Measurements from ENCODE around the gene ACD.
A peak's percentile ranks its signal among the peaks of the same experiment; 100 is the strongest.
"Not testable (repeated sequence)": the region's sequence is repeated elsewhere in the genome, so short reads cannot be mapped to it uniquely, and the experiment has no call there.

ACD gene

DNA sequence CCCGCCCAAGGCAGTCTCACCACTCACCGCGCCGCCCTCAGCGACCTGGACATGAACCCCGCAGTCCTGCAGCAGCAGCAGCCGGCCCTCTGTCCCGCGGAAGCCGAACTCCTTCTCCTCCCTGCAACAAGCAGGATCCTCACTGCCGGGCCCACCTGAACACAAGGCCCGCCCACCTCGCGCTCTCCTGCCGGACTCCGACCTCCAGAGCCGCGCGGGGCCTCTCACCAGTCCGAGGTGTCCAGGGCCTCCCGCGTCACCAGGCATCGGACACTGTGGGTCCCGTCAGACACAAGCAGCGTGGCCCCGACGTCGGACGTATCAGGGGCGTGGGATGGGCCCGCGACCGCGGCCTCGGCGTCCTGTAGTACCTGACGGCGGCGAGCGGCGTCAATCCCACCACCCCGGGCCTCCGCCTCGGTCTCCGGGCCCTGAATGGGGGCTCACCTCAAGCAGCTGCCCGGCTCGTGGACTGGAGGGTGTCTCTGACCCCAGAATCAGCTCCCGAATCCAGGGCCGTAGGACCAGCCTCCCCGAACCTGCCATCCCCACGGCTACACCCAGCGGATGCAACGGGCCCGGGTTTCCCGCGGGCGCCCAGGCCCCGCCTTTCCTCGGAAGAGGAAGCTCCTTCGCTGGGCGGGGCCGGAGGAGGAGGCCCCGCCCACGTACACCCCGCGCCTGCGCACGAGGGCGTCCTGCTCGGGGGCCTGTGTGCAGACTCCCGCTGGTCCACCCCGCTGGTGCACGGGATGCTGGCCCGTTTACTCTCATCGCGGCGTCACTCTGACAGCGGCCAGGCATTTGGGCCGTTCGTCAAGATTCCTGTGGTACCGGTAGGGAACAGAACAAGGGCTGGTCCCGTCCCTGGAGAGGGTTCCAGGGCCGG, at the start of gene ACD:
ACD (minus strand) TSS at position 586 of the 889 bp plus-strand sequence; CDS start at position 546, 40 bp downstream.
- peak; percentile 93 to 95 for DNase-seq

DNA sequence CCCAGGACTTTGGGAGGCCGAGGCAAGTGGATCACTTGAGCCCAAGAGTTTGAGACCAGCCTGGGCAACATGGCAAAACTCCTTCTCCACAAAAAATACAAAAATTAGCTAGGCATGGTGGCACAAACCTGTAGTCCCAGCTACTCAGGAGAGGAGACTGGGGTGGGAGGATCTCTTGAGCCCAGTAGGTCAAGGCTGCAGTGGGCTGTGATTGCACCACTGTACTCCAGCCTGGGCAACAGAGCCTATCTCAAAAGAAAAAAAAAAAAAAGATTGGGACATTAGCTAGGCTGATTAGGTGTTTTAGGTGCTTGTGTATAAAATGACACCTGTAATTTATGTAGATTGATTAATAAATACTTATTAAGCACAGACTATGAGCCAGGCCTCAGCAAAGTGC, 49.0 kb upstream of the ACD start:
- DNase-seq: no peak

DNA sequence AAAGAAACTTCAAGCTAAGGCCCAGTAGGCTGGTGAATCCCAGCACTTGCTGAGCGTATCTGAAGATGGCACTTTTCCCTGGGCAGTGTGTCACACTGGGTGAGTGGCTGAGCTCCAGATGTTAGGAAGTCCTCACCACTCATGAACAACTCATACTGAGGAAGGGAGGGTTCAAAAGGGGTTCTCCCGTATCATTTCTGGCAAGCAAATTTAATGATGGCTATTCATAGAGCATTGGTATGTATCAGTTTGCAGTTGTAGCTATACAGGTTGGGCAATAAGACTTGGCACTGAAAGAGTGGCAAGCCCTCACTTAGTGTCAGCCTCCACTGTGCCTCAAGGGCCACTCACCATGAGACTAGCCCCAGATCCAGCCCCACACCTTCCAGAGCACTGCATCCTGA, 48.3 kb upstream of the ACD start:
- DNase-seq: no peak

DNA sequence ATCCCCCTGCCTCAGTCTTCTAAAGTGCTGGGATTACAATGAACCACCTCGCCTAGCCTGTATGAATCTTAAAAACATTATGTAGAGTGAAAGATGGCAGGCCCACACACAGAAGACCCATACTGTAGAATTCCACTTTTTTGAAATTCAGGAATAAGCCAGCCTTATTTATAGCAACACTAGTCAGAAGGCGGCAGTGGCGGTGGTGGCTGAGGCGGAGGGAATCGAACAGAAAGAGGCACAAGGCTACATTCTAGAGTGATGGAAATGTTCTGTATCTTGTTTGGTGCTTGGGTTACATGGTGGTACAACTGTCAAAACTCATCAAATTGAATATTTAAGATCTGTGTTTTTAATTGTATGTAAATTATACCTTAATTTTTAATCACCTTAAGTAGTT, 47.7 kb upstream of the ACD start:
- DNase-seq: no peak

DNA sequence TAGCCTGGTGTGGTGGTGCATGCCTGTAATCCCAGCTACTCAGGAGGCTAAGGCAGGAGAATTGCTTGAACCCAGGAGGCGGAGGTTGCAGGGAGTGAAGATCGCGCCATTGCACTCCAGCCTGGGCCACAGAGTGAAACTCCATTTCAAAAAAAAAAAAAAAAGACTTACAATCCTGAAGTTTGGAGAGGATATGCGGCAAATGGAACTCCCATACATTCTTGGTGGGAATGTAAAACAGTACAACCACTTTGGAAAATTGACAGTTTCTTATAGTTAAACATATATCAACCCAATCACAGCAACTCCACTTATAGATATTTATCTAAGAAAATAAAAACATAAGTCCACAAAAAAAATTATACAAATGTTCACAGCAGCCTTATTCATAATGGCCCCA, 47.1 kb upstream of the ACD start:
- DNase-seq: no peak

DNA sequence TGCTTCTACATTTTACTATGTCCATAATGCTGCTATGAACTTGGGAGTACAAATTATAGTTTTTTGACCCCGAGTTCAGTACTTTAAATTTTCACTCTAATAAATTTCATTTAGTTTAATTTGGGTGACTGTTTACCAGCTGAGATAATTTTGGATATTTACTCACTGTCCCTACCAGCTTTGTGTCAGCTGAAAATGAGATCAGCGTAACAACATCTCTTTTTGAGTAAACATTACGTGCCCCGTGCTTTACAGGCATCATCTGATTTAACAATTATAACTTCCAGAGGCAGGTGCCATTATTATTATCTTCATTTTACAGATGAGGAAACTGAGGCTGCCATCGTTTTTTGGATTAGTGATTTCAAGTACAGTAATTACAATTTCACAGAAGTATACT, 44.0 kb upstream of the ACD start:
- DNase-seq: no peak

DNA sequence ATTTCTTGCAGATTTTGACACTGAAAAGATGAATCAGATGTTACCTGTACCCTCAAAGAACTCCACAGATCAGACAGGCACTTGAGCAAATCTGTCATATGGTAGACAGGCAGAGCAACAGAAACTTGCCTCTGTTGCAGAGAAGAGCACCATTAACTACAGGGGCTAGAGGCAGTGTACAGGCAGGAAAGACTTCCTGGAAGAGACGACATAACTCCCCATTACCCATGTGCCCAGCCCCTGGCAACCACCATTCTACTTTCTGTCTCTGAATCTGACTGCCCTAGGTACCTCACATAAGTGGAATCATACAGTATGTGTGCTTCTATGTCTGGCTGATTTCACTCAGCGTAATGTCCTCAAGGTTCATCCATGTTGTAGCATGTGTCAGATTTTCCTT, 43.6 kb upstream of the ACD start:
- peak in 1 of 2 donors; percentile 14 for DNase-seq

DNA sequence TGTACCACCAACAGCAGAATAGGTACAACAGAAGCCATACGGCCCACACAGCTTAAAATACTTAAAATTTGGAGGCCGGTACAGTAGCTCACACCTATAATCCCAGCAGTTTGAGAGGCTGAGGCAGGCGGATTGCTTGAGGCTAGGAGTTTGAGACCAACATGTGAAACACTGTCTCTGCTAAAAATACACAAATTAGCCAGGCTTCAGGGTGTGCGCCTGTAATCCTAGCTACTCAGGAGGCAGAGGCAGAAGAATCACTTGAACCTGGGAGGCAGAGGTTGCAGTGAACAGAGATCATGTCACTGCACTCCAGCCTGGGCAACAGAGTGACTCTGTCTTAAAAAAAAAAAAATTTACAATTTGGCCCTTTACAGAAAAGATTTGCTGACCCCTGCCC, 42.1 kb upstream of the ACD start:
- DNase-seq: no peak

DNA sequence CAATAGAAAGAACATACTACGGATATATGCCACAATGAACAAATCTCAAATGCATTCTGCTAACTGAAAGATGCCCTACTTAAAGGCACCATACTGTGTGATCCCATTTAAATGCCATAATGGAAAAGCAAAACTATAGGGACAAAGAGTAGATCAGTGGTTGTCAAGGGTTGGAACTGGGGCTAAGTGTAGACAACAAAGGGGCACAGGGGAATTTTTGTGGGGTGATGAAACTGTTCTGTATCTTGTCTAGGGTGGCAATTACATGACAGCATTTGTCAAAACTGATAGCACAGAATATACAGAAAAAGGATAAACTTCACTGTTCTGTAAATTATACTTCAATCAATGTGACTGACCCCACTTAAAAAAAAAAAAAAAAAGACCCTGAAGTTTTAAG, 41.4 kb upstream of the ACD start:
- DNase-seq: no peak

DNA sequence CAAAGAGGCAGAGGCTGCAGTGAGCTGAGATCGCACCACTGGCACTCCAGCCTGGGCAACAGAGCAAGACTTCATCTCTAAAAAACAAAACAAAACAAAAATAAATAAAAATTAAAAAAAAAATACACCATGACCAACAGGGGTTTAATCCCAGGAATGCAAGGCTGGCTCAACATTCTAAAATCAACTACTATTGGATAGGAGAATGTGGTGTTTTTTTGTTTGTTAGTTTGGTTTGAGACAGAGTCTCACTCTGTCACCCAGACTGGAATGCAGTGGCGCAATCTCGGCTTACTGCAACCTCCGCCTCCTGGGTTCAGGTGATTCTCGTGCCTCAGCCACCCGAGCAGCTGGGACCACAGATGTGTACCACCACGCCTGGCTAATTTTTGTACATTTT, 39.2 kb upstream of the ACD start:
- no peak for DNase-seq

DNA sequence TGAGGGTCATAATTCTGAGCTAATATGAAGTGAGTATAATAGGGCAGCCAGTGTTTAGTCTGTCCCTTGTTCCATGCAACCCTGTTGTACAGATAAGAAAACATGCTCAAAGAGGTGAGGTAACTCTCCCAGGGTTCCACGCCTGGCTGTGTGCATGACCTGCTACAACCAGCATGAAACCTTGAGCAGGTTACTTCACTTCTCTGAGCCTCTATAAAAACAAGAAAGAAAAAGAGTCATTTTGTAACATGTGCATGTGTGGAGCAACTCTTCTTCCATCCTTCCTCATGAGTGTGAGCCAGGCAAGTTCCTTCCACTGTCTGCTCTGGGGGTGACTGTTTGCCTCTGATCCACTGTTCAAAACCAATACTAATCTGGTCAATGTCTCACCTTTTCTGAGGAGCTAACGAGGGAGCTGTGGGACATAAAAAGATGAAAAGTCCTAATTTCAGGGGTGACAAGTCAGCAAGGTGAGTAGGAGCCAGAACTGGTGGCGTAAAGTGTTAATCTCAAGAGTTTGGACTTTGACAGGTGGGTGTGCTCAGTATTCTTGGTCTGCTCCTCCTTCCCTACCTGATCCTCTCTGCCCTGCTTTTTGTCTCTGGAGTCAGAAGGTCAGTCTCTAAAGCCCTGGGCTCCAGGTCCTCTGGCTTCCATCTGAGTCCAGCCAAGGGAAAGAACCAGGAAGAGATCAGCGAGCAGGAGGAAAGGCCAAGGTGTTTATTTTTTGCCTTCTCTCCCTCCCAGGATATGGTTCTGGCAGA, 37.5 kb upstream of the ACD start:
- DNase-seq: no peak

DNA sequence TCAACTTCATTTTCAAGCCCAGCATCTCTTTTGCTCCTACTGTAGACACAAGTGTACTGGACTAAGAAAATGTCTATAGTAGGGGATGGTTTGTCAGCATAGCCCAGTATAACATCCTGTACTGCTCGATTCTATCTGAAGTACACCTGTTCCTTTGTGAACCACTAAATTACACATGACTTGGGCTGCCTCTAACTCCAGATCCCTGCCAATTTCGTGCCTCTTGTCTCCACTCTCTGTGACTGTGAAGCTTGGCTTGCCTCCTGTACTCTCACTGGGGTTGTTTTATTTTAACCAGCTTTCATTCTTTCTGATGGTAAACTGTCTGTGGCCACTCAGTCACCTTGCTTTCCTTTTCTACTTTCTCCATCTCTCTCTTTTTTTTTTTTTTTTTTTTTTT, 34.6 kb upstream of the ACD start:
- DNase-seq: no peak

DNA sequence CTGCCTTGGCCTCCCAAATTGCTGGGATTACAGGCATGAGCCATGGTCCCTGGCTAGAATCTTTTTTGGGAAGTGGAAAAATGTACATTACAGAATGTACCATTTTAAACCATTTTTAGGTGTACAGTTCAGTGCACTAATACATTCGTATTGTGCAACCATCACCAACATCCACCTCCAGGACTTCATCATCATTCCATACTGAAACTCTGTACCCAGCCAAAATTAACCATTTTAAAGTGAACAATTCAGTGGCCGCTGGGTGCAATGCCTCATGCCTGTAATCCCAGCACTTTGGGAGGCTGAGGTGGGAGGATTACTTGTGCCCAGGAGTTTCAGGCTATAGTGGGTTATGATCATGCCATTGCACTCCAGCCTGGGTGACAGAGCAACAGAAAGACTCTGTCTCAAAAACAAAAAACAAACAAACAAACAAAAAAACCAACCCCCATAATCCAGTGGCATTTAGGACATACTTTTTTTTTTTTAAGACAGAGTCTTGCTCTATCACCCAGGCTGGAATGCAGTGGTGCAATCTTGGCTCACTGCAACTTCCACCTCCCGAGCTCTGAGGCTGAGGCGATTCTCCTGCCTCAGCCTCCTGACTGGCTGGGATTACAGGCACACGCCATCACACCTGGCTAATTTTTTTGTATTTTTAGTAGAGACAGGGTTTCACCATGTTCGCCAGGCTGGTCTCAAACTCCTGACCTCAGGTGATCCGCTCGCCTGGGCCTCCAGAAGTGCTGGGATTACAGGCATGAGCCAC, 33.6 kb upstream of the ACD start:
- DNase-seq: not testable (repeated sequence)

DNA sequence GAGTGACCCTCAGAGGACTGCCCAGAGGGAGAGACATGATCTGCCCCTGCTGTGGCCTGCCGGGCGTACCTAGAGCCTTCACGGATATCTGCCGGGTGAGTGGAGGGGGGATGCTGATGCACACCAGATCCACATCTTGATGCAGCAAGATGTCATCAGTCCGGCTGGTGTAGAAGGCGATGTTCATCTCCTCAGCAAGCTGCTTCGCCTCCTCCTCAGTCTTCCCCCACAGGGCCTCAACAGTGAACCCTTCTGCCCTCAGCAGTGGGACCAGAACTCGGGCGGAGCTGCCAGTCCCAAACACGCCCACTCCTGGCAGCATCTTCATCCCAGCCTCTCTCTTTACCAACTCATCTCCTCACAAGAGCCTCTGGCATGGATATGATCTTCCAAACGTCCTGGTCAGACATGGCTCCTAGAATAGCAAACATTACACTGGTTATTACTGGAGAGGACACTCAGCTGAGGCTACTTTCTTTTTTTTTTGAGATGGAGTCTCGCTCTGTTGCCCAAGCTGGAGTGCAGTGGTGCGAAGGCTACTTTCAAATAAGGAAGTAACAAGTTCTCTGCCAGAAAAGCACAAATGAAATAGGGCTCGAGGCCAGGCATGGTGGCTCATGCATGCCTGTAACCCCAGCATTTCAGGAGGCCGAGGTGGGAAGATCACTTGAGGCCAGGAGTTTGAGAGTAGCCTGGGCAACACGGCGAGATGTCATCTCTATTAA, 25.5 kb upstream of the ACD start:
- no peak for DNase-seq

DNA sequence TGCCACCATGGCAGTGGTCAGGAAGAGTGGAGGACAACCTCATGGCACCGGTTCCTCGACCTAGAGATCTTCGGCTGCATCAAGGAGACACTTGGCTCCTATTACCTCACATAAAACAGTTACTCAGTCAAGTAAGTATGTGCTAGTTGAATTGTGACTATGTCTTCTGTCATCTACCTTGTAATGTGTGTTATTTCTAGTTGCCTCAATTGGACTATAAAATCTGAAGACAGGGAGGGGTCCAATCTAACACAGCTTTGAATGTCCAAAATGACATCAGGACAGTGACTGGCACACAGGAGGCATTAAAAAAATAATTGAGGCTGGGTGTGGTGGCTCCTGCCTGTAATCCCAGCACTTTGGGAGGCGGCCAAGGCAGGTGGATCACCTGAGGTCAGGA, 23.7 kb upstream of the ACD start:
- no peak for DNase-seq

DNA sequence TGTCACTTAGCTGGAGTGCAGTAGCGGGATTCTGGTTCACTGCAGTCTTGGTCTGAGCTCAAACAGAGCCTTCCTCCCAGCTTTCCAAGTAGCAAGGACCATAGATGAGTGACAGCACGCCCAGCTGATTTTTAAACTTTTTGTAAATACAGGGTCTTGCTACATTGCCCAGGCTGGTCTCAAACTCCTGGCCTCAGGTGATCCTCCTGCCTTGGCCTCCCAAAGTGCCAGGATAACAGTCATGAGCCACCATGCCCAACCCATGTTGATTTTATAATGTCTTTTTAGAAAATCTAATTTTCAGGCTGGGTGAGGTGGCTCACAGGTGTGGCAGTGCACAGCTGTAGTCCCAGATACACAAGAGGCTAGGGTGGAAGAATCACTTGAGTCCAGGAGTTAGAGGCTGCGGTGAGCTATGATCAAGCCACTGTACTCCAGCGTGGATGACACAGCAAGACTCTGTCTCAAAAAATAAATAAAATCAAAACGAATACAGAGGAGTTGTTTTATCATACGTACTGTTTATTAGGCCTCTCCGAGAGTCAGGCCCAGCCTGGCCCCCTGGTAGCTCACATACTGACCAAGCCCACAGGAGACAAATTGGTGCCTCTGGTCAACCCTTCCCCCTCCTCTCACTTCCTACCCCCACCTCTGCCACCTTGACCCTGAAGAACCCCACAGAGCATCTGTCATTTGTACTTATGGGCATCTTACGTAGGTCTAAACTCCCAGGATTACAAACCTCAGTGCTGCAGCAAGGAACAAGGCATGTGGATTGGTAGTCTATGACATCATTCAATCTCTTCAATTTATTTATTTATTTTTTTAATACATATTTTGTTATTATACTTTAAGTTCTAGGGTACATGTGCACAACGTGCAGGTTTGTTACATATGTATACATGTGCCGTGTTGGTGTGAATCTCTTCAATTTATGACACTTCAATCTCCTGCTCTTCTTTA, 20.2 kb upstream of the ACD start:
- DNase-seq: no peak

DNA sequence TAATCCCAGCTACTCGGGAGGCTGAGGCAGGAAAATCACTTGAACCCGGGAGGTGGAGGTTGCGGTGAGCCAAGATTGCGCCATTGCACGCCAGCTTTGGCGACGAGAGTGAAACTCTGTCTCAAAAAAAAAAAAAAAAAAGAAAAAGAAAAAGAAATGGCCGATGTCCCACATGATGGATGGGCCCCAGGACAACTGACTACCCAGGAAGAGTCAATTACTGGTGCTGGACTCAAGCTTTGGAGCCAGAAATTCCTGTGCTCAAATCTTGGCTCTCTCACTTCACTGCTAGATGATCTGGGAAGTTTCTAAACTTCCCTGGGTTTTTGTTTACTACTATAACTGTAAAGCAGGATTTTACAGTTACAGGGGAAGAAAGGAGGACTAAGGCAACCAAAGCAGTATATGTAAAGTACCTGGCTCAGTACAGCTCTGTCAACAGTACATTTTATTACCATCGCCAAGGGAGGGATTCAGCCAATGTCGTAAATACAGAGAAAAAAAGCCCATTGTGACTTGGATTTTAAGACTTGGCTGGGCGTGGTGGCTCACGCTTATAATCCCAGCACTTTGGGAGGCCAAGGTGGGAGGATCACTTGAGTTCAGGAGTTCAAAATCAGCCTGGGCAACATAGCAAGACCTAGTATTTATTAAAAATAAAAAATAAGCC, 18.4 kb upstream of the ACD start:
- no peak for DNase-seq

DNA sequence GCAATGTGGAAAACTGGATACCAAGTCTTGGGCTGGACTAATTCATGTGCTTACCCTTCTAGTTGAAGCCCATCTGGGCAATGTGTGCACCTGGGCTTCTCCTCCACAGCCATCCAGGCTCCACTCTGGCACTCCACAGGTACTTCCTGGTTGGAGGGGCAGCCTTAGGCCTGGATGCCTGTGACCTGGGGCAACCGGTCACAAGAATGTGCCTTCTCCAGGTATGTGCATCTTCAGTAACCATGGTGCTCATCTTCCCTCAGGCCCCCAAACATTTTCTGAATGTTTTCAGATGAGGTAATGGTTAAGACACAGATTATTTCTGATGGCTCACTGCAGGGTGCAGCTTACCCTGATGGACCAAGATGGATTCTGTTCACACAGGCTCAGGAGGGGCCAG, 17.7 kb upstream of the ACD start:
- no peak for DNase-seq

DNA sequence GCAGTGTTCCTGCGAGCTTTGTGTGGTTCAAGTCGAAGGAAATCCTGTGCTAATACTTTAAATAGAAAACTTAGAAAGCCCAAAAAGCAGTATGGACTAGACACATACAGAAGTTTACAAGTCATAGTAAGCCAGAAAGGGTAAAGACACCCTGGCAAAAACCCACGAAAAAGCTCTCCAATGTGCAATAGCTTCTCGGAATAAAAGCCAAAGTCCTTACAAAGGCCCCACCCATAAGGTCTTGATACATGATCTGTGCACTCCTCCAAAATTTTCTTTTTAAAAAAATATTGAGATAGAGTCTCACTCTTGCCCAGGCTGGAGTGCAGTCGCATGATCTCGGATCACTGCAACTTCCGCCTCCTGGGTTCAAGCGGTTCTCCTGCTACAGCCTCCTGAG, 16.9 kb upstream of the ACD start:
- DNase-seq: no peak

DNA sequence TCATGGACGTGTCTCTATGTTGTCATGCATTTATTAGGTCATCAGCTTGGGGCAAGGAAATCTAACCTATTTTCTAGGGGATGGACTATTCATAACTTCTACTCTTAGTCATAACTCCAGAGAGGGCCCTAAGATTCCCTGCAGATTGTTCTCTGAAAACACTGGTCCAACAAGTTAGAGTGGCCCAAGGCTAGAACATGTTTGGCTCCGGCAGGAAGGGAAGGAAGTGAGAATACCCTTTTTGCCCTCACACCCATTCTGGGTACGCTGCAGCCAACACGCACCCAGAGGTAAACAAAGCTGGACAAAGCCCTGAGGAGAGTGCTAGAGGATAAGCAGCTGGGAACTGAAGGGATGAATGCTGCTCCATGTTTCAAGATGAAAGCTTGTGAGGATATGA, 16.5 kb upstream of the ACD start:
- no peak for DNase-seq

DNA sequence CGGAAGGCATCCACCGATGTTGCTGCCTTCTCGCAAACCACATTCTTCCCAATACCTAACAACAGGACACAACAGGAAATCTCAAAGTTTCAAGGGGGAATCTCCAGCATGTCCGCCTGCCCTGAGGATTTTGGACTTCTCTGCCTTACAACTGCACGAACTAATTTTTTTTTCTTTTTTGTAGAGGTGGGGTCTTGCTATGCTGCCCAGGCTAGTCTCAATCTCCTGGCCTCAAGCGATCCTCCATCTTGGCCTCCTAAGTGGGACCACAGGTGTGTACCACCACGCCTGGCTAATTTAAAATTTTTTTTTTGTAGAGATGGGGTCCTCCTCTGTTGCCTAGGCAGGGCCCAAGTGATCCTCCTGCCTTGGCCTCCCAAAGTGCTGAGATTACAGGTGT, 15.9 kb upstream of the ACD start:
- no peak for DNase-seq
